H1 (cell line): ENCODE measurements around the gene CXCL6. TPM values are rescaled to one million over a fixed set of nuclear protein-coding genes. Genes with fewer than 3 reads are reported as not detected.

Experiments used
- CTCF ChIA-PET: fragments of 300-600 bp; sonication (Branson Sonifier 250); formaldehyde crosslinking; loops from one replicate; lab custom pipeline; 2021; ENCODE audit not compliant: partially characterized antibody; lab: Charles Lee
- POLR2A ChIA-PET: fragments of 300-600 bp; sonication (Branson Sonifier 250); formaldehyde crosslinking; loops from one replicate; lab custom pipeline; 2021; ENCODE audit warnings: inconsistent platforms; ENCODE audit not compliant: partially characterized antibody; lab: Charles Lee
- DNase-seq, 2 experiments: peaks; one replicate each; pipeline versions ENCODE4 v3.0.0 to v3.0.0-alpha.2; 2010 to 2022; ENCODE audit warnings: low spot score in 2 of 2, low read depth in 1 of 2, mixed read lengths in 1 of 2
- FAIRE-seq: peaks from 2 replicates; lab custom pipeline; 2011; peaks lifted over from hg19 to GRCh38; lab: Jason Lieb, UNC
- H2AFZ ChIP-seq: 2 replicates; pipeline ENCODE4 v1.8.1; 2012; ENCODE audit warnings: low read length, inconsistent platforms
- H2AK5ac ChIP-seq: 2 replicates; pipeline ENCODE4 v1.6.1; 2013; ENCODE audit warnings: low read depth, low read length
- H2BK120ac ChIP-seq: replicated peaks from 2 replicates; pipeline ENCODE3; 2013; ENCODE audit warnings: low read depth, low read length, inconsistent platforms
- H2BK12ac ChIP-seq: 2 replicates; pipeline ENCODE4 v1.6.1; 2013; ENCODE audit warnings: low read depth, low read length
- H2BK15ac ChIP-seq: 2 replicates; pipeline ENCODE4 v1.6.1; 2013; ENCODE audit warnings: low read length
- H2BK20ac ChIP-seq: 2 replicates; pipeline ENCODE4 v1.6.1; 2013; ENCODE audit warnings: low read length
- H2BK5ac ChIP-seq: 2 replicates; pipeline ENCODE4 v1.6.1; 2013; ENCODE audit warnings: low read depth, low read length
- H3K14ac ChIP-seq: 2 replicates; pipeline ENCODE4 v1.6.1; 2013; ENCODE audit warnings: inconsistent platforms; ENCODE audit not compliant: insufficient read length
- H3K18ac ChIP-seq: 2 replicates; pipeline ENCODE4 v1.6.1; 2013; ENCODE audit warnings: low read length; ENCODE audit errors: extremely low read depth
- H3K23ac ChIP-seq: 2 replicates; pipeline ENCODE4 v1.6.1; 2013; ENCODE audit warnings: inconsistent platforms; ENCODE audit not compliant: insufficient read length
- H3K23me2 ChIP-seq: 2 replicates; pipeline ENCODE4 v1.6.1; 2013; ENCODE audit warnings: low read depth, low read length
- H3K27ac ChIP-seq: 2 replicates; pipeline ENCODE4 v1.6.1; 2011; ENCODE audit warnings: low read depth, low read length, inconsistent platforms
- H3K27me3 ChIP-seq, 4 experiments: replicated peaks in 1 of 4; 1 replicate in 1 of 4; 2 replicates in 3 of 4; pipeline versions ENCODE4 v1.6.1 to v1.8.1; 2011 to 2013; ENCODE audit warnings: low read length in 3 of 4, mild to moderate bottlenecking in 3 of 4, inconsistent platforms in 2 of 4, mixed read lengths in 2 of 4, moderate library complexity in 1 of 4; ENCODE audit not compliant: control insufficient read depth in 3 of 4, insufficient read depth in 3 of 4; ENCODE audit errors: extremely low read depth in 1 of 4
- H3K36me3 ChIP-seq, 4 experiments: 2 replicates each; pipeline versions ENCODE4 v1.6.1 to v1.8.1; 2011 to 2013; ENCODE audit warnings: mild to moderate bottlenecking in 4 of 4, low read length in 3 of 4, moderate library complexity in 2 of 4, control low read depth in 1 of 4, inconsistent platforms in 1 of 4; ENCODE audit not compliant: insufficient read depth in 4 of 4, control insufficient read depth in 2 of 4
- H3K4ac ChIP-seq: replicated peaks from 2 replicates; pipeline ENCODE3; 2013; ENCODE audit warnings: low read length, low read depth, mixed read lengths, inconsistent platforms; ENCODE audit not compliant: insufficient read length
- H3K4me1 ChIP-seq, 4 experiments: replicated peaks in 1 of 4; 1 replicate in 1 of 4; 2 replicates in 3 of 4; pipeline versions ENCODE4 v1.6.1 to v1.8.1; 2011 to 2013; ENCODE audit warnings: low read length in 3 of 4, inconsistent platforms in 2 of 4, mixed read lengths in 1 of 4; ENCODE audit not compliant: insufficient read depth in 4 of 4, control insufficient read depth in 3 of 4
- H3K4me2 ChIP-seq, 2 experiments: 2 replicates each; pipeline versions ENCODE4 v1.6.1 to v1.8.1; 2011 to 2013; ENCODE audit warnings: low read depth in 2 of 2, low read length in 2 of 2, control low read depth in 1 of 2, inconsistent platforms in 1 of 2, mild to moderate bottlenecking in 1 of 2; ENCODE audit not compliant: insufficient read depth in 1 of 2
- H3K4me3 ChIP-seq, 4 experiments: fragments of 200-600, 300-600 bp in 1 of 4; sonication (generic), shearing (Covaris generic), sonication (Bioruptor Twin) in 1 of 4; 2 replicates each; pipeline versions ENCODE4 v1.5.1 to v1.8.1; 2011 to 2016; ENCODE audit warnings: low read length in 4 of 4, low read depth in 3 of 4, control low read depth in 2 of 4, inconsistent platforms in 2 of 4, mild to moderate bottlenecking in 2 of 4, mixed read lengths in 1 of 4, moderate library complexity in 1 of 4; ENCODE audit not compliant: insufficient read depth in 2 of 4; ENCODE audit errors: extremely low read depth in 1 of 4
- H3K56ac ChIP-seq: replicated peaks from 2 replicates; pipeline ENCODE3; 2013; ENCODE audit warnings: low read depth, mild to moderate bottlenecking, mixed read lengths, low read length, inconsistent platforms; ENCODE audit not compliant: insufficient read length
- H3K79me1 ChIP-seq: 2 replicates; pipeline ENCODE4 v1.6.1; 2013; ENCODE audit warnings: low read depth, low read length, control low read depth
- H3K79me2 ChIP-seq, 2 experiments: 2 replicates each; pipeline versions ENCODE4 v1.6.1 to v1.8.1; 2012 to 2013; ENCODE audit warnings: low read length in 2 of 2, mild to moderate bottlenecking in 2 of 2, inconsistent platforms in 1 of 2; ENCODE audit not compliant: insufficient read depth in 2 of 2, control insufficient read depth in 1 of 2
- H3K9ac ChIP-seq, 4 experiments: replicated peaks in 1 of 4; 1 replicate in 1 of 4; 2 replicates in 3 of 4; pipeline versions ENCODE4 v1.6.1 to v1.8.1; 2011 to 2013; ENCODE audit warnings: low read depth in 3 of 4, low read length in 3 of 4, control low read depth in 2 of 4, mild to moderate bottlenecking in 2 of 4, moderate library complexity in 2 of 4, inconsistent platforms in 1 of 4; ENCODE audit errors: extremely low read depth in 1 of 4
- H3K9me3 ChIP-seq, 2 experiments: 2 replicates each; pipeline versions ENCODE4 v1.6.1 to v1.8.1; 2012 to 2013; ENCODE audit warnings: mild to moderate bottlenecking in 2 of 2, moderate library complexity in 2 of 2, control low read depth in 1 of 2, inconsistent platforms in 1 of 2, low read depth in 1 of 2, low read length in 1 of 2, mixed read lengths in 1 of 2; ENCODE audit not compliant: insufficient read depth in 2 of 2
- H4K20me1 ChIP-seq, 2 experiments: replicated peaks in 1 of 2; 2 replicates each; pipeline versions ENCODE3 to v1.8.1; 2011 to 2013; ENCODE audit warnings: inconsistent platforms in 2 of 2, low read length in 2 of 2, mild to moderate bottlenecking in 1 of 2; ENCODE audit not compliant: insufficient read depth in 2 of 2, control insufficient read depth in 1 of 2
- H4K5ac ChIP-seq: 2 replicates; pipeline ENCODE4 v1.6.1; 2013; ENCODE audit warnings: low read length, low read depth, mixed read lengths, inconsistent platforms; ENCODE audit not compliant: insufficient read length
- H4K8ac ChIP-seq: 2 replicates; pipeline ENCODE4 v1.8.0; 2013; ENCODE audit warnings: mild to moderate bottlenecking, moderate library complexity, low read length, inconsistent platforms; ENCODE audit not compliant: insufficient read depth; ENCODE audit errors: extremely low read depth
- H4K91ac ChIP-seq: replicated peaks from 2 replicates; pipeline ENCODE3; 2013; ENCODE audit warnings: low read length, mixed read lengths, inconsistent platforms; ENCODE audit not compliant: insufficient read length
- CEBPB ChIP-seq: IDR thresholded peaks from 2 replicates; pipeline ENCODE4 v1.6.1; 2012; ENCODE audit warnings: low read depth, low read length
- CHD2 ChIP-seq: IDR thresholded peaks from 2 replicates; pipeline ENCODE4 v1.6.1; 2012; ENCODE audit warnings: low read length, improper control_type of control experiment
- CTCF ChIP-seq, 3 experiments: IDR thresholded peaks; 1 replicate in 2 of 3; 2 replicates in 1 of 3; pipeline versions ENCODE4 v1.5.1 to v1.6.1; 2011; ENCODE audit warnings: low read length in 3 of 3, mild to moderate bottlenecking in 3 of 3, inconsistent platforms in 2 of 3, low read depth in 1 of 3, moderate library complexity in 1 of 3; ENCODE audit not compliant: insufficient read depth in 1 of 3; ENCODE audit errors: control extremely low read depth in 1 of 3
- EGR1 ChIP-seq: IDR thresholded peaks from 2 replicates; pipeline ENCODE4 v1.6.1; 2011; ENCODE audit warnings: low read depth, low read length, borderline replicate concordance
- EZH2 ChIP-seq: fragments of 200-600 bp; sonication (generic); IDR thresholded peaks from 2 replicates; pipeline ENCODE4 v1.7.1; 2012; ENCODE audit warnings: low read depth, mild to moderate bottlenecking, moderate library complexity, low read length, inconsistent platforms; ENCODE audit not compliant: severe bottlenecking
- GTF2F1 ChIP-seq: IDR thresholded peaks from 2 replicates; pipeline ENCODE4 v1.6.1; 2012; ENCODE audit warnings: low read depth, low read length, improper control_type of control experiment, borderline replicate concordance
- MAFK ChIP-seq: IDR thresholded peaks from 2 replicates; pipeline ENCODE4 v1.6.1; 2012; ENCODE audit warnings: low read depth, mild to moderate bottlenecking, improper control_type of control experiment, low read length
- NANOG ChIP-seq: IDR thresholded peaks from 2 replicates; pipeline ENCODE4 v1.6.1; 2011; ENCODE audit warnings: low read length, low read depth, mild to moderate bottlenecking, inconsistent platforms; ENCODE audit not compliant: insufficient read depth, poor library complexity, severe bottlenecking
- SP4 ChIP-seq: IDR thresholded peaks from 2 replicates; pipeline ENCODE4 v1.6.1; 2012; ENCODE audit warnings: low read length, inconsistent platforms
- SRF ChIP-seq: IDR thresholded peaks from 2 replicates; pipeline ENCODE4 v1.6.1; 2011; ENCODE audit warnings: mild to moderate bottlenecking, low read depth, low read length, moderate library complexity
- polyA plus RNA-seq, 7 experiments: library from polyadenylated mRNA; depleted of rRNA in 3 of 7; stranded (reverse) in 5 of 7; unstranded in 2 of 7; fragments of >200 nt in 5 of 7; fragments of 200-250 nt in 2 of 7; gene quantifications; 1 replicate in 5 of 7; 2 replicates in 1 of 7; 4 replicates in 1 of 7; pipeline versions ENCODE4 v1.2.1 to v1.2.3, GENCODE V29; 2011 to 2013; ENCODE audit warnings: missing spikeins in 2 of 7, mixed read lengths in 2 of 7
- total RNA-seq: library from RNA; stranded (reverse); fragmentation: NEBNext Ultra II Directional; extraction: Animal tissue kit (Norgen Biotek cat#: 25700); gene quantifications from 2 replicates; pipeline ENCODE4 v1.2.1, GENCODE V29; 2021
- TF ChIP-seq, protein P1 (sequence below): IDR thresholded peaks from 2 replicates; pipeline ENCODE4 v1.6.1; 2012; ENCODE audit warnings: inconsistent platforms

The CXCL6 gene
- total and polyA plus RNA-seq, 2 of the 8 experiments (the other 6 are each of a cell fraction or from before 2014, with no cell fraction given): 6.3 to 8.0 TPM

DNA sequence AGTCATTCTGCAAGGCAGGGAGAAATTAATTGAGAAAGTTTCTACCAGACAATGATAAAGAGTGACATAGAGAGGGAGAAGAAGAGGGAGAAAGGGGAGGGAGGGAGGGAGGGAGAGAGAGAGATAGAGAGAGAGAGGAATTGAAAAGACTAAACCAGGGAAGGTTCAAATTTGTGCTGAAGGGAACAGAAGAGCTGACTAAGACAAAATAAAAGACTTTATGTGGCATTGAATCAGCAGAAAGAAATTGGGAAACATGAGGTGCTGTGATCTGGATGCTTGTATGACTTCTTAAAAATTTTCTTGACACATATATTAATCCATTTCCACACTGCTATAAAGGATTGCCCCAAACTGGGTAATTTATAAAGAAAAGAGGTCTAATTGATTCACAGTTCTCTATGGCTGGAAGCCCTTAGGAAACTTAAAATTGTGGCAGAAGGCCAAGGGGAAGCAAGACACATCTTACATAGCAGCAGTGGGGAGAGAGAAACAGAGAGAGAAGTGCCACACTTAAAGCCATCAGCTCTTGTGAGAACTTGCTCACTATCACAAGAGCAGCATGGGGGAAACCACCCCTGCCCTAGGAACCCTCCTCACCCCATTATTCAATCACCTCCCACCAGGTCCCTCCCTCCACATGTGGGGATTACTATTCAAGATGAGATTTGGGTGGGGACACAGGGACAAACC, 13.5 kb upstream of the CXCL6 start:
- H2BK20ac ChIP-seq: no peak overlapping the region
- no peak overlapping the region for H3K27ac ChIP-seq
- FAIRE-seq (no peak), DNase-seq (no peak)
- H3K27me3 ChIP-seq: no peaks in the 10 kb centered on the region
- H4K20me1 ChIP-seq: no peaks in the 10 kb centered on the region
- CTCF ChIA-PET: no interaction called here
- H2BK12ac ChIP-seq: no peak overlapping the region
- H2BK120ac ChIP-seq: no peak overlapping the region
- no peak overlapping the region for H2AFZ ChIP-seq
- H3K56ac ChIP-seq: no peak overlapping the region
- no peak overlapping the region for H3K14ac ChIP-seq
- H3K23me2 ChIP-seq: no peaks in the 10 kb centered on the region
- H3K4ac ChIP-seq: no peak overlapping the region
- H2AK5ac ChIP-seq: no peak overlapping the region
- no peaks in the 10 kb centered on the region for H3K79me1 ChIP-seq
- H3K18ac ChIP-seq: no peak overlapping the region
- no peak overlapping the region for H2BK5ac ChIP-seq
- no peak overlapping the region for H3K9ac ChIP-seq
- H3K4me2 ChIP-seq: no peak overlapping the region
- no peak overlapping the region for H4K8ac ChIP-seq
- no peak overlapping the region for H4K91ac ChIP-seq
- H3K9me3 ChIP-seq: 0 out of 4 replicates have a peak, but pooled peaks cover 0 to 4% of the 10 kb centered on the region in 2 experiments
- H3K79me2 ChIP-seq: no peaks in the 10 kb centered on the region
- POLR2A ChIA-PET: no interaction called here
- H2BK15ac ChIP-seq: no peak overlapping the region
- H3K4me3 ChIP-seq: no peak overlapping the region
- H3K4me1 ChIP-seq: no peaks in the 10 kb centered on the region
- no peak overlapping the region for H3K23ac ChIP-seq
- no peak overlapping the region for H4K5ac ChIP-seq
- no peaks in the 10 kb centered on the region; a peak in 1 of 8 replicates for H3K36me3 ChIP-seq
- TF ChIP-seq, protein P1, sequence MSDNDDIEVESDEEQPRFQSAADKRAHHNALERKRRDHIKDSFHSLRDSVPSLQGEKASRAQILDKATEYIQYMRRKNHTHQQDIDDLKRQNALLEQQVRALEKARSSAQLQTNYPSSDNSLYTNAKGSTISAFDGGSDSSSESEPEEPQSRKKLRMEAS: no peak
- TF ChIP-seq SP4 (no peak), CEBPB (no peak), NANOG (no peak), MAFK (no peak), EGR1 (no peak), CHD2 (no peak), CTCF (IDR thresholded peaks at IDR 0.05; ENCODE audit: control extremely low read depth in 1 of 3, insufficient read depth in 1 of 3, low read depth in 1 of 3, low read length in 3 of 3) (no peak), EZH2 (no peak), SRF (no peak), GTF2F1 (no peak)
